Spleen (tissue), 7 donors: ENCODE measurements around the gene INHA.

Experiments used
- POLR2A ChIP-seq, 3 donors: fragments of 450-650 bp; IDR thresholded peaks; one replicate each; pipeline ENCODE4 v1.5.1; 2017; ENCODE audit warnings: antibody characterized with exemption in 3 of 3, mild to moderate bottlenecking in 1 of 3
- POLR2AphosphoS5 ChIP-seq, 3 donors: sonication (generic); formaldehyde crosslinking; IDR thresholded peaks; one replicate each; pipeline ENCODE4 v1.5.1; 2017; ENCODE audit warnings: antibody characterized with exemption in 3 of 3
- TF ChIP-seq, protein P1 (sequence below), 11 experiments: fragments of 200-600 bp in 7 of 11; fragments of 450-650 bp in 4 of 11; sonication (generic) in 4 of 11; IDR thresholded peaks in 8 of 11; conservative IDR thresholded peaks in 3 of 11; 1 replicate in 7 of 11; 2 replicates in 4 of 11; pipeline versions ENCODE4 v1.4.0 to v1.8.0; 2016 to 2021; ENCODE audit warnings: antibody characterized with exemption in 11 of 11, inconsistent platforms in 4 of 11, mild to moderate bottlenecking in 1 of 11
- donor health status: DM: no; HTN: no; CAD: no; lungs with moderate emphysema.
- donor health status: DM: no; HTN: no; CAD: no.
- donor health status: DM: no; HTN: no; CAD: no.

DNA sequence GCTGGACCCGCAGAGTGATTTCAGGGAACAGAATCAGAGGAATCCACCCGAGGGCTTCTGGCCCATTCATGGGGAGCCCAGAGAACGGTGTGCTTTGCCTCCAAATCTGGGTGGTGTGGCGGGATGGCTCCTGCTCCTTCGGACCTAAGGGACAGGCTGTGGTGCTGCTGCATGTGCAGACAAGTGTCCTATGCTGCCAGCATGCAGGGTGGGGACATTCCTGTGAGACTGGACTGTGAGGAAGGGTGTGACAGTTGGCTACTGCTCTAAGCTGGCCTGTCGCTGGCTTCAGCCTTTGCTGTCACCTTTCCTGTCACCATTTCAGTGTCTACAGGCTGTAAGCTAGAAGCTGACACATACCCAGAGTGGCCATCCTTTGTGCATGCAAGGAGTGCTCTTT is 52.5 kb downstream of the INHA start:
- TF ChIP-seq POLR2AphosphoS5 (IDR thresholded peaks at IDR 0.05), result no peak
- TF ChIP-seq, protein P1, sequence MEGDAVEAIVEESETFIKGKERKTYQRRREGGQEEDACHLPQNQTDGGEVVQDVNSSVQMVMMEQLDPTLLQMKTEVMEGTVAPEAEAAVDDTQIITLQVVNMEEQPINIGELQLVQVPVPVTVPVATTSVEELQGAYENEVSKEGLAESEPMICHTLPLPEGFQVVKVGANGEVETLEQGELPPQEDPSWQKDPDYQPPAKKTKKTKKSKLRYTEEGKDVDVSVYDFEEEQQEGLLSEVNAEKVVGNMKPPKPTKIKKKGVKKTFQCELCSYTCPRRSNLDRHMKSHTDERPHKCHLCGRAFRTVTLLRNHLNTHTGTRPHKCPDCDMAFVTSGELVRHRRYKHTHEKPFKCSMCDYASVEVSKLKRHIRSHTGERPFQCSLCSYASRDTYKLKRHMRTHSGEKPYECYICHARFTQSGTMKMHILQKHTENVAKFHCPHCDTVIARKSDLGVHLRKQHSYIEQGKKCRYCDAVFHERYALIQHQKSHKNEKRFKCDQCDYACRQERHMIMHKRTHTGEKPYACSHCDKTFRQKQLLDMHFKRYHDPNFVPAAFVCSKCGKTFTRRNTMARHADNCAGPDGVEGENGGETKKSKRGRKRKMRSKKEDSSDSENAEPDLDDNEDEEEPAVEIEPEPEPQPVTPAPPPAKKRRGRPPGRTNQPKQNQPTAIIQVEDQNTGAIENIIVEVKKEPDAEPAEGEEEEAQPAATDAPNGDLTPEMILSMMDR (IDR thresholded peaks at IDR 0.05 in 8 of 11, conservative IDR thresholded peaks at IDR 0.05 in 3 of 11), result no peak
- no peak for TF ChIP-seq POLR2A (IDR thresholded peaks at IDR 0.05)
